ENCODE results near the gene FBXL2. TPM values are rescaled to one million over a fixed set of nuclear protein-coding genes. Genes with fewer than 3 reads are reported as not detected.

FBXL2 gene
- total RNA-seq, 1 donor from 2014 or later, result 21.6 TPM

DNA sequence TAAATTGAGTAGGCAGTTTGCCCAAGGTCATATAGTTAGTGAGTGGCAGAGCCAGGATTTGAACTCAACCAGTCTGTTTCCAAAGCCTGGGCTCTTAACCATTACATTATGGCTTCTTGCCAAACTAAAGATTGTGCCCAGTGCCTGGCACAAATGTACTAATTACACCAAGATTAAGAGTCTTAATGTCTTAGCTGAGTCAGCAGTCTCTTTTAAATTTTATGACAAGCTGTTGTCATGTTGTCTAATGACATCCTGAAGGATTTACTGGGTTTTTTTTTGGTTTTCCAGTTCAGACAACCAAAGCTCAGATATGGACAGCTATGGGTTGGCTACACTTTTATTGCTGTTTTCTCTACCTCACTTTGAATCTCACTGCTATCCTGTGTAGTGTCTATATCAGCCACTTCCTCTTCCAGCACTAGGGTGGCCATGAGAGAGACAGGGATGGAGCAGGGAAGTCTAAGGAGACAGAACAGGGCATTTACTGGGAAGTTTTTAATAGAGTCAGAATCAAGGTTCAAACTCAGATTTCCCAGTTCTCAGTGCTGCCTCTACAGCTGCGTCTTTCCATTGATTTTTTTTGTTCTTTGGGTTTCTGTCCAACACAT, 10.5 kb downstream of the FBXL2 start:
- TF ChIP-seq, protein P1, sequence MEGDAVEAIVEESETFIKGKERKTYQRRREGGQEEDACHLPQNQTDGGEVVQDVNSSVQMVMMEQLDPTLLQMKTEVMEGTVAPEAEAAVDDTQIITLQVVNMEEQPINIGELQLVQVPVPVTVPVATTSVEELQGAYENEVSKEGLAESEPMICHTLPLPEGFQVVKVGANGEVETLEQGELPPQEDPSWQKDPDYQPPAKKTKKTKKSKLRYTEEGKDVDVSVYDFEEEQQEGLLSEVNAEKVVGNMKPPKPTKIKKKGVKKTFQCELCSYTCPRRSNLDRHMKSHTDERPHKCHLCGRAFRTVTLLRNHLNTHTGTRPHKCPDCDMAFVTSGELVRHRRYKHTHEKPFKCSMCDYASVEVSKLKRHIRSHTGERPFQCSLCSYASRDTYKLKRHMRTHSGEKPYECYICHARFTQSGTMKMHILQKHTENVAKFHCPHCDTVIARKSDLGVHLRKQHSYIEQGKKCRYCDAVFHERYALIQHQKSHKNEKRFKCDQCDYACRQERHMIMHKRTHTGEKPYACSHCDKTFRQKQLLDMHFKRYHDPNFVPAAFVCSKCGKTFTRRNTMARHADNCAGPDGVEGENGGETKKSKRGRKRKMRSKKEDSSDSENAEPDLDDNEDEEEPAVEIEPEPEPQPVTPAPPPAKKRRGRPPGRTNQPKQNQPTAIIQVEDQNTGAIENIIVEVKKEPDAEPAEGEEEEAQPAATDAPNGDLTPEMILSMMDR (conservative IDR thresholded peaks at IDR 0.05), result no peak
- H3K4me3 Mint-ChIP-seq, result no peak overlapping the region
- no peak for DNase-seq (ENCODE audit: extremely low spot score, unreplicated experiment)

DNA sequence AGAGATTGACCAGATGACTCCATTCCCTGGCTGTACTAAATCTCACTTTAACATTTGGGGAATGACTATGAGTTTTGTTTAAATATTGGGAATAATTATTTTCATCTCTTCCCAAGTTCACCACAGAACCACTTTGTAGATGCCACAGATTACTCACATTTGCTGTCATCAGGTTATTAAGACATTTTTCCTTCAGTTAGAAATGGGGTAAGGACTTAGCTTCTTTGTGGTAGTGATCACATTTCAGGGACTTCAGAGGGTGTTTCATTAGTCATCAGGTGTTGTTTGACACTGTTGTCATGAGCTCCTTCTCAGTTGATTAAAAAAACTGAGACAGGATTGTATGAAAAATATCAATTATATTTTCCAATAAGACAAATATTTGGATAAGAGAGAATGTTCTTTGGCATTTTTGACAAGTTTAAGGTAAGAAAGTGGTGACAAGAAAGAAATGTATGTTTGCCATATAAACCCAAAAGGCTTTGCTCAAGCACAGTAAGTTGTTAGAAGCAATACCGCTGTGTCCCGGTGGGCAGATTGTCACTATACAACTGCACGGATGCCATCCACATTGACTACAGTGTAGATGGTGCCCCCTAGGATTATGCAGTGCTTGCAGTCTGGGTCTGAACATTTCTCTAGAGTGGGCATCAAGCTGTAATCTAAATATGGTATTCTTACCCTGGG, 22.3 kb downstream of the FBXL2 start:
- no peak overlapping the region for H3K4me3 Mint-ChIP-seq
- H3K27ac Mint-ChIP-seq, result peak overlapping the region; percentile 92
- TF ChIP-seq, protein P1 (conservative IDR thresholded peaks at IDR 0.05), result no peak
- peaks cover 21% of the 10 kb centered on the region for H3K36me3 Mint-ChIP-seq
- H3K27me3 Mint-ChIP-seq, result no peaks in the 10 kb centered on the region
- no peak for DNase-seq (ENCODE audit: extremely low spot score, unreplicated experiment)
- no peaks in the 10 kb centered on the region for H3K9me3 Mint-ChIP-seq
- no peaks in the 10 kb centered on the region for H3K4me1 Mint-ChIP-seq (ENCODE audit: unreplicated experiment)

More for the DNA sequence above, 10.5 kb downstream of the FBXL2 start:
- Mint-ChIP-seq H3K27me3 (no peaks in the 10 kb centered on the region), H3K36me3 (peaks cover 22% of the 10 kb centered on the region), H3K4me1 (ENCODE audit: unreplicated experiment) (no peaks in the 10 kb centered on the region), H3K9me3 (peaks cover 5% of the 10 kb centered on the region), H3K27ac (no peak overlapping the region)

DNA sequence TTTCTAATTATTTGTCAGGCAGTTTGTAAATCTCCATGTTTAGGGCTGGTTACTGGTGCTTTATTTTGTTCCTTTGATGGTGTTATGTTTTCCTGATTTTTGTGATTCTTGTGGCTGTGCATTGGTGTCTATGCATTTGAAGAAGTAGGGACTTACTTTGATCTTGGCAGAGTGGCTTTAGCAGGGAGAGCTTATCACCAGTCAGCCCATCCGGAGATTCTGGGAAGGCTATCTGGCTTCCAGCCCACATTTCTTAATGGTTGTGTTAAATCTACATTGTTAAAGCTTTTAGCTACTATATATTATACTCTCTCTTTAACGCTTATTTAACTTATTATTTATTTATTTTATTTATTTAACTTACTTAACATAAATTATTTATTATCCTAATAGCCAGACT, 35.1 kb downstream of the FBXL2 start:
- no peak overlapping the region for H3K4me3 Mint-ChIP-seq
- TF ChIP-seq, protein P1 (conservative IDR thresholded peaks at IDR 0.05), result no peak
- peaks cover 10% of the 10 kb centered on the region for H3K9me3 Mint-ChIP-seq
- DNase-seq (ENCODE audit: extremely low spot score, unreplicated experiment), result no peak
- H3K27me3 Mint-ChIP-seq, result no peaks in the 10 kb centered on the region
- H3K4me1 Mint-ChIP-seq (ENCODE audit: unreplicated experiment), result peaks cover 8% of the 10 kb centered on the region
- H3K36me3 Mint-ChIP-seq, result peaks cover 26% of the 10 kb centered on the region
- H3K27ac Mint-ChIP-seq, result no peak overlapping the region

DNA sequence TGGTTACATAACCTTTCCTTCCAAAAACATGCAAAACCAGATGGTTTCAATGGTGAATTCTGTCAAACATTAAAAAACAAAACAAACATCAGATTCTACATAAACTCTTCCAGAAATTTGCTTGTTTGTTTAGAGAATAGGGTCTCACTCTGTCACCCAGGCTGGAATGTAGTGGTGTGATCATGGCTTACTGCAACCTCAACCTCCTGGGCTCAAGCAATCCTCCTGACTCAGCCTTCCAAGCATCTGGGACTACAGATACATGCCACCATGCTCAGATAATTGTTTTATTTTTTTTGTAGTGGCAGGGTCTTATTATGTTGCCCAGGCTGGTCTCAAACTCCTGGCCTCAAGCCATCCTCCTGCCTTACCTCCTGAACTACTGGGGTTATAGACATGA, 36.1 kb downstream of the FBXL2 start:
- no peak overlapping the region for H3K4me3 Mint-ChIP-seq
- peaks cover 9% of the 10 kb centered on the region for H3K4me1 Mint-ChIP-seq (ENCODE audit: unreplicated experiment)
- DNase-seq (ENCODE audit: extremely low spot score, unreplicated experiment), result no peak
- peaks cover 10% of the 10 kb centered on the region for H3K9me3 Mint-ChIP-seq
- no peak overlapping the region for H3K27ac Mint-ChIP-seq
- TF ChIP-seq, protein P1 (conservative IDR thresholded peaks at IDR 0.05), result no peak
- H3K36me3 Mint-ChIP-seq, result peaks cover 24% of the 10 kb centered on the region
- H3K27me3 Mint-ChIP-seq, result no peaks in the 10 kb centered on the region

DNA sequence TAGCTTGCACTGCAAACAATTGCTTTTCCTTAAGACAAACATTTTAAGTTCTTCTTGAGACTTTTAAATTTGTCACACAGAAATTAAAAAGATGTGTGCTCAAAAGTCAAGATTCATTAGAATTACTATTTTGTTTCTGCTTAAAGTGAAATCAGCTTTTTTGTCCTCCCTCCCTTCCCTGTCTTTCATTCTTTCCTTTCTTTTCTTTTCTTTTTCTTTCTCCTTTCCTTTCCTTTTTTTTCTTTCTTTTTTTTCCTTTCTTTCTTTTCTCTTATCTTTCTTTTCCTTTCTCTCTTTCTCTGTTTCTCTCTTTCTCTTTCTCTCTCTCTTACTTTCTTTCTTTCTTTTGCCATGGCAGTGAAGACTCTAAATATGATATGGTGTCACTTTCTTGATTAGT, 37.8 kb downstream of the FBXL2 start:
- DNase-seq (ENCODE audit: extremely low spot score, unreplicated experiment), result no peak
- Mint-ChIP-seq H3K4me3 (no peak overlapping the region), H3K27ac (no peak overlapping the region), H3K9me3 (peaks cover 6% of the 10 kb centered on the region), H3K4me1 (ENCODE audit: unreplicated experiment) (peaks cover 9% of the 10 kb centered on the region), H3K36me3 (peaks cover 26% of the 10 kb centered on the region), H3K27me3 (no peaks in the 10 kb centered on the region)
- TF ChIP-seq, protein P1 (conservative IDR thresholded peaks at IDR 0.05), result no peak
